Esophagus muscularis mucosa (tissue), 4 donors: ENCODE measurements around the gene SHOC2.

Source experiments
- EP300 ChIP-seq: sonication (generic); formaldehyde crosslinking; IDR thresholded peaks from one replicate; pipeline ENCODE4 v1.6.1; 2017; ENCODE audit warnings: antibody characterized with exemption
- POLR2A ChIP-seq: fragments of 450-650 bp; IDR thresholded peaks from one replicate; pipeline ENCODE4 v1.6.1; 2017; ENCODE audit warnings: antibody characterized with exemption, moderate library complexity, mild to moderate bottlenecking, low read depth
- POLR2AphosphoS5 ChIP-seq, 2 donors: sonication (generic); formaldehyde crosslinking; IDR thresholded peaks; one replicate each; pipeline ENCODE4 v1.6.1; 2017; ENCODE audit warnings: antibody characterized with exemption in 2 of 2
- TF ChIP-seq, protein P1 (sequence below), 3 experiments: fragments of 200-600 bp in 2 of 3; fragments of 450-650 bp in 1 of 3; sonication (generic) in 2 of 3; IDR thresholded peaks; one replicate each; pipeline ENCODE4 v1.5.1; 2017 to 2019; ENCODE audit warnings: antibody characterized with exemption in 3 of 3, mild to moderate bottlenecking in 2 of 3, moderate library complexity in 1 of 3

DNA sequence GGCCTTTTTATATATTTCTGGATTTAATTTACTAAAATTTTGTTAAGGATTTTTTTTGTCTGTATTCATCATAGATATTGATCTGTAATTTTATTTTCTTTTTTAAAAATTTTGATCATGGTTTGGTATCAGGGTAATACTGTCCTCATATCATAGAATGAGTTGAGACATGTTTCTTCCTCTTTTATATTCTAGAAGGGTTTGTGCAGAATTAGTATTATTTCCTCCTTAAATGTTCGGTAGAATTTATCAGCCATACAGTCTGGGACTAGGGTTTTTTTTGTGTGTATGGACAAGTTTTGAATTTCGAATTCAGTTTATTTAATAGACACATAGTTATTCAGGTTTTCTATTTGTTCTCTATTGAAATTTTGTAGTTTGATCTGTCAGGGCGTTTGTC lies 54.0 kb downstream of the SHOC2 start:
- TF ChIP-seq, protein P1, sequence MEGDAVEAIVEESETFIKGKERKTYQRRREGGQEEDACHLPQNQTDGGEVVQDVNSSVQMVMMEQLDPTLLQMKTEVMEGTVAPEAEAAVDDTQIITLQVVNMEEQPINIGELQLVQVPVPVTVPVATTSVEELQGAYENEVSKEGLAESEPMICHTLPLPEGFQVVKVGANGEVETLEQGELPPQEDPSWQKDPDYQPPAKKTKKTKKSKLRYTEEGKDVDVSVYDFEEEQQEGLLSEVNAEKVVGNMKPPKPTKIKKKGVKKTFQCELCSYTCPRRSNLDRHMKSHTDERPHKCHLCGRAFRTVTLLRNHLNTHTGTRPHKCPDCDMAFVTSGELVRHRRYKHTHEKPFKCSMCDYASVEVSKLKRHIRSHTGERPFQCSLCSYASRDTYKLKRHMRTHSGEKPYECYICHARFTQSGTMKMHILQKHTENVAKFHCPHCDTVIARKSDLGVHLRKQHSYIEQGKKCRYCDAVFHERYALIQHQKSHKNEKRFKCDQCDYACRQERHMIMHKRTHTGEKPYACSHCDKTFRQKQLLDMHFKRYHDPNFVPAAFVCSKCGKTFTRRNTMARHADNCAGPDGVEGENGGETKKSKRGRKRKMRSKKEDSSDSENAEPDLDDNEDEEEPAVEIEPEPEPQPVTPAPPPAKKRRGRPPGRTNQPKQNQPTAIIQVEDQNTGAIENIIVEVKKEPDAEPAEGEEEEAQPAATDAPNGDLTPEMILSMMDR (IDR thresholded peaks at IDR 0.05) = no peak
- TF ChIP-seq POLR2AphosphoS5 (IDR thresholded peaks at IDR 0.05) = no peak
- no peak for TF ChIP-seq EP300
- no peak for TF ChIP-seq POLR2A
